Lower leg skin (tissue), 4 donors: ENCODE data around the gene ANKRD34B. TPM values are rescaled to one million over a fixed set of nuclear protein-coding genes. Genes with fewer than 3 reads are reported as not detected.

Experiments
- total RNA-seq, 4 donors: library from RNA; depleted of rRNA; stranded (reverse); fragments of >200 nt; gene quantifications; one replicate each; pipeline ENCODE4 v1.1.0, GENCODE V29; 2016

ANKRD34B gene
- total RNA-seq, 4 donors from 2014 or later, result not detected

Other genes starting within 250 kb of the ANKRD34B start
- 10 to 100 TPM; 11.7 to 19.2 (median 13.4) TPM for gene ZFYVE16, start 162.2 kb downstream of the ANKRD34B start, total RNA-seq
- 1 to 10 TPM in 2 of 4 donors, under 1 TPM in 2; 0.38 to 2.1 (median 1.3) TPM for gene FAM151B, start 82.2 kb downstream of the ANKRD34B start, total RNA-seq
- gene MSH3, start 84.4 kb upstream of the ANKRD34B start, total RNA-seq, result 10 to 100 TPM in 3 of 4 donors, 1 to 10 TPM in 1; 8.4 to 17.1 (median 11.4) TPM
- gene DHFR, start 84.7 kb upstream of the ANKRD34B start, total RNA-seq, result 1 to 10 TPM in 3 of 4 donors, under 1 TPM in 1; 0.89 to 3.6 (median 2.1) TPM